KMS-11 (cell line): ENCODE measurements around the gene KCNK13.

Experiments
- H2AFZ ChIP-seq: fragments of 200-600 bp; sonication (generic); 2 replicates; pipeline ENCODE4 v1.6.1; 2016; ENCODE audit warnings: antibody characterized with exemption, mixed run types, low read depth
- H3K27ac ChIP-seq: fragments of 200-600 bp; sonication (generic); 2 replicates; pipeline ENCODE4 v1.6.1; 2016; ENCODE audit warnings: mild to moderate bottlenecking, mixed run types
- H3K27me3 ChIP-seq: fragments of 200-600 bp; sonication (generic); 2 replicates; pipeline ENCODE4 v1.6.1; 2017; ENCODE audit warnings: mild to moderate bottlenecking, low read depth, mixed run types, moderate library complexity; ENCODE audit not compliant: insufficient read depth
- H3K36me3 ChIP-seq: fragments of 200-600 bp; sonication (generic); 2 replicates; pipeline ENCODE4 v1.6.1; 2017; ENCODE audit warnings: mild to moderate bottlenecking, mixed run types; ENCODE audit not compliant: insufficient read depth
- H3K4me1 ChIP-seq: fragments of 200-600 bp; sonication (generic); 2 replicates; pipeline ENCODE4 v1.6.1; 2016; ENCODE audit warnings: mild to moderate bottlenecking, low read depth, mixed run types; ENCODE audit not compliant: poor library complexity, severe bottlenecking
- H3K4me2 ChIP-seq: fragments of 200-600 bp; sonication (generic); 2 replicates; pipeline ENCODE4 v1.7.0; 2016; ENCODE audit warnings: mild to moderate bottlenecking, mixed run types
- H3K4me3 ChIP-seq: fragments of 200-600 bp; sonication (generic); IDR thresholded peaks from 2 replicates; pipeline ENCODE4 v1.6.1; 2017; ENCODE audit warnings: low read depth, low read length, mixed read lengths; ENCODE audit not compliant: insufficient read depth
- H3K79me2 ChIP-seq: fragments of 200-600 bp; sonication (generic); 2 replicates; pipeline ENCODE4 v1.6.1; 2016; ENCODE audit warnings: low read depth, mixed run types; ENCODE audit not compliant: insufficient read depth
- H3K9ac ChIP-seq: fragments of 200-600 bp; sonication (generic); 2 replicates; pipeline ENCODE4 v1.6.1; 2016; ENCODE audit warnings: mild to moderate bottlenecking, mixed run types
- H4K20me1 ChIP-seq: fragments of 200-600 bp; sonication (generic); 2 replicates; pipeline ENCODE4 v1.6.1; 2016; ENCODE audit warnings: mild to moderate bottlenecking, mixed run types; ENCODE audit not compliant: insufficient read depth
- TF ChIP-seq, protein P1 (sequence below): fragments of 200-600 bp; sonication (generic); conservative IDR thresholded peaks from 2 replicates; pipeline ENCODE4 v1.6.1; 2017; ENCODE audit warnings: low read depth, mild to moderate bottlenecking, antibody characterized with exemption, low read length, moderate library complexity, mixed read lengths

Gene KCNK13

DNA sequence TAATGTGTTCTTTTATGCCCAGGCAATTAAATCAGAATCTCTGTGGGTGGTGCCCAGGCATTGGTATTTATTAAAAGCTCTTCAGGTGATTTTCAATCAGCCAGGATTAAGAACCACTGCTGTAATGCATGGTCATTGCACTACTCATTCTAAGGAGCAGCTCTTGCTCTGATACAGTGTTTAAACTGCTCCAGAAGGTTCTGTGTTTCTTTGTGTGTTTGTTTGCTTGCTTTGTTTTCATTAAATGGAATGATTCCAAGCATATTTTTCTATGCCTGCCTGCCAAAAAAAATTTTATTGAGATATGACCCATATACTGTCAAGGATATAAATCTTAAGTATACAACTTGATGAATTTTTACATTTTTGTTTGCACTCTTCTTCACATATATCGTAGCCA, 54.0 kb downstream of the KCNK13 start:
- H3K79me2 ChIP-seq = no peaks in the 10 kb centered on the region
- TF ChIP-seq, protein P1, sequence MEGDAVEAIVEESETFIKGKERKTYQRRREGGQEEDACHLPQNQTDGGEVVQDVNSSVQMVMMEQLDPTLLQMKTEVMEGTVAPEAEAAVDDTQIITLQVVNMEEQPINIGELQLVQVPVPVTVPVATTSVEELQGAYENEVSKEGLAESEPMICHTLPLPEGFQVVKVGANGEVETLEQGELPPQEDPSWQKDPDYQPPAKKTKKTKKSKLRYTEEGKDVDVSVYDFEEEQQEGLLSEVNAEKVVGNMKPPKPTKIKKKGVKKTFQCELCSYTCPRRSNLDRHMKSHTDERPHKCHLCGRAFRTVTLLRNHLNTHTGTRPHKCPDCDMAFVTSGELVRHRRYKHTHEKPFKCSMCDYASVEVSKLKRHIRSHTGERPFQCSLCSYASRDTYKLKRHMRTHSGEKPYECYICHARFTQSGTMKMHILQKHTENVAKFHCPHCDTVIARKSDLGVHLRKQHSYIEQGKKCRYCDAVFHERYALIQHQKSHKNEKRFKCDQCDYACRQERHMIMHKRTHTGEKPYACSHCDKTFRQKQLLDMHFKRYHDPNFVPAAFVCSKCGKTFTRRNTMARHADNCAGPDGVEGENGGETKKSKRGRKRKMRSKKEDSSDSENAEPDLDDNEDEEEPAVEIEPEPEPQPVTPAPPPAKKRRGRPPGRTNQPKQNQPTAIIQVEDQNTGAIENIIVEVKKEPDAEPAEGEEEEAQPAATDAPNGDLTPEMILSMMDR = no peak
- H3K4me3 ChIP-seq = no peak overlapping the region
- H3K9ac ChIP-seq = no peak overlapping the region
- no peak overlapping the region for H3K4me2 ChIP-seq
- no peaks in the 10 kb centered on the region for H4K20me1 ChIP-seq
- H2AFZ ChIP-seq = no peak overlapping the region
- no peaks in the 10 kb centered on the region for H3K4me1 ChIP-seq
- H3K36me3 ChIP-seq = no peaks in the 10 kb centered on the region
- H3K27ac ChIP-seq = no peak overlapping the region
- no peaks in the 10 kb centered on the region for H3K27me3 ChIP-seq

DNA sequence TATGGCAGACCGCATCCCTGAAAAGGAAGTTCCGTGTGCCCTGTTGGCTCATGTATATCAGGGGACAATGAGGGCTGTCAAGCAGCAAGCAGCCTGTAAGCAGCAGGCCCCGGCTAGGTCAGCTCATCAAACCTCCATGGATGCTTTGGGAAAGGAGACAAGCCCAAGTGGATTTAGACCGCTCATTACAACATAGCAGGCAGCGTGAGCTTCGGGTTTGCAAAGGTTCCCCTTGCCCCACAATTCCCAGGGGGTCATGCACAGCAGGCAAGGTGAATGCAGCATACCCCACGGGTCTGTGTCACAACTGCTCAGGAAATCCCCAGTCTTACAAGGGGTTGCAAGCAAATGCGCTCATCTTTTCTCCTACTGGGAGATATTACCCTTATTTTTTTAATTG, 54.6 kb downstream of the KCNK13 start:
- Histone ChIP-seq H3K27me3 (no peaks in the 10 kb centered on the region), H3K27ac (no peak overlapping the region), H3K36me3 (no peaks in the 10 kb centered on the region), H3K4me1 (no peaks in the 10 kb centered on the region), H3K79me2 (no peaks in the 10 kb centered on the region), H3K9ac (no peak overlapping the region), H3K4me2 (no peak overlapping the region), H4K20me1 (no peaks in the 10 kb centered on the region), H3K4me3 (no peak overlapping the region), H2AFZ (no peak overlapping the region)
- TF ChIP-seq, protein P1 = no peak

- H3K27me3 ChIP-seq = no peaks in the 10 kb centered on the region
- no peak overlapping the region for H3K9ac ChIP-seq
- H3K4me3 ChIP-seq = no peak overlapping the region
- TF ChIP-seq, protein P1 = no peak
- H3K27ac ChIP-seq = no peak overlapping the region
- H3K79me2 ChIP-seq = no peaks in the 10 kb centered on the region
- no peaks in the 10 kb centered on the region for H3K4me1 ChIP-seq
- H4K20me1 ChIP-seq = no peaks in the 10 kb centered on the region
- H3K4me2 ChIP-seq = no peak overlapping the region
- H2AFZ ChIP-seq = no peak overlapping the region
- no peaks in the 10 kb centered on the region for H3K36me3 ChIP-seq
Observed at GRCh38 chr14:90118027-90118426, 56.2 kb downstream of the KCNK13 start.

- no peaks in the 10 kb centered on the region for H3K27me3 ChIP-seq
- no peak overlapping the region for H2AFZ ChIP-seq
- H3K4me3 ChIP-seq = no peak overlapping the region
- TF ChIP-seq, protein P1 = no peak
- H4K20me1 ChIP-seq = no peaks in the 10 kb centered on the region
- no peak overlapping the region for H3K9ac ChIP-seq
- H3K36me3 ChIP-seq = no peaks in the 10 kb centered on the region
- H3K4me1 ChIP-seq = no peaks in the 10 kb centered on the region
- H3K4me2 ChIP-seq = no peak overlapping the region
- H3K27ac ChIP-seq = no peak overlapping the region
- H3K79me2 ChIP-seq = no peaks in the 10 kb centered on the region
Observed at GRCh38 chr14:90126260-90126659, 64.5 kb downstream of the KCNK13 start.
